Measurements from ENCODE around the gene PLXNA2. TPM values are rescaled to one million over a fixed set of nuclear protein-coding genes. Genes with fewer than 3 reads are reported as not detected.

Gene PLXNA2
- total RNA-seq, 1 experiment from 2014 or later, result 0.89 TPM

DNA sequence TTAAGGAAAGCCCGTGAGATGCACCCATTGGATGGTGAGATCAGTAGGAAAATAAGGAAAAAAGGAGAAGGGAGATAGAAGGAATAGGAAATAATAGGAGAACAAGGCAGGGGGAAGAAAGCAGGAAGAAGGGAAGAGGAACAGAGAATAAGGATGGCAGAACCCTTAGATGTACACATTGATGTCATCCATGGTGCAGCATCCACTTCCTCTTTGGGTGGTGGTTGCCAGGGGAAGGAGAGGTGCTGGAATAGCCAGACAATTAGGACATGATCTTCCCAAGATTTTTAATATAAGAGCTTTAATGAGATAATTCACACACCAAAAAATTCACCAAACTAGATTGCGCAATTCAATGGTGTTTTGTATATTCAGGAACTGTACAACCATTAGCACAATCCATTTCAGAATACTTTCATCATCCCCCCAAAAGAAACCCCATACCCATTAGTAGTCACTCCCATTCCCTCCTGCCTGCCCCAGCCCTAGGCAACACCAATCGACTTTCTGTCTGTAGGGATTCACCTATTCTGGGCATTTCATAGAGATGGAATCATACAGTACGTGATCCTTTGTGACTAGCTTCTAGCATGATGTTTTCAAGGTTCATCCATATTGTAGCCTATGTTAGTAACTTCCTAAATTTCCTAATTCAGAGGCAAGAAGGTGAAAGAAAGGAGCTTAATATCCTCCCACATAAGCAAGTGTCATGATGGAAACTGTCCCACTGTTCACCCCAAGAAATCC is 121.4 kb downstream of the PLXNA2 start:
- Histone ChIP-seq H3K4me2 (ENCODE audit: low read length) (no peak overlapping the region), H3K4me3 (replicated peaks in 1 of 2; ENCODE audit: low read depth in 1 of 2, low read length in 2 of 2) (no peak overlapping the region), H3K4me1 (ENCODE audit: control insufficient read depth in 1 of 2, insufficient read depth in 2 of 2, low read length in 2 of 2) (no peaks in the 10 kb centered on the region), H3K27me3 (ENCODE audit: insufficient read depth, low read length) (0 out of 2 replicates have a peak, but pooled peaks cover 4% of the 10 kb centered on the region), H3K27ac (ENCODE audit: low read depth, low read length) (no peak overlapping the region), H3K36me3 (ENCODE audit: control insufficient read depth in 1 of 2, insufficient read depth in 2 of 2, low read length in 2 of 2) (no peaks in the 10 kb centered on the region), H3K9ac (ENCODE audit: low read length) (no peak overlapping the region), H3K79me2 (ENCODE audit: insufficient read depth, low read length) (no peaks in the 10 kb centered on the region), H3K9me3 (ENCODE audit: control insufficient read depth in 1 of 2, insufficient read depth in 1 of 2, low read depth in 1 of 2, low read length in 2 of 2) (no peaks in the 10 kb centered on the region), H2AFZ (ENCODE audit: low read depth, low read length, poor library complexity, severe bottlenecking) (no peak overlapping the region), H4K20me1 (ENCODE audit: insufficient read depth) (no peaks in the 10 kb centered on the region), H3K9me2 (ENCODE audit: insufficient read depth) (no peaks in the 10 kb centered on the region)
- BruUV-seq (replicated peaks), result no TSS peak
- TF ChIP-seq CEBPB (IDR thresholded peaks at IDR 0.05; ENCODE audit: low read depth) (0 out of 2 replicates have a peak, but pooled peaks have one; percentile 25), ZNF274 (IDR thresholded peaks at IDR 0.05; ENCODE audit: low read depth, low read length) (no peak)
- ChIA-PET CTCF (interaction anchor here (2.4 kb wide), 1 partner anchor 9 kb away, joined by 13 read pairs; no protein-coding TSS in a partner anchor), RAD21 (ENCODE audit: low non-redundant PET in 1 of 2, low total read pairs in 2 of 2, uncharacterized antibody in 2 of 2, unreplicated experiment in 2 of 2) (no interaction called here), POLR2A (no interaction called here)
- no peak for ATAC-seq
- DNase-seq (ENCODE audit: low read depth, low spot score), result no peak
- intact Hi-C loops (cut with micrococcal nuclease), result no loop called here

DNA sequence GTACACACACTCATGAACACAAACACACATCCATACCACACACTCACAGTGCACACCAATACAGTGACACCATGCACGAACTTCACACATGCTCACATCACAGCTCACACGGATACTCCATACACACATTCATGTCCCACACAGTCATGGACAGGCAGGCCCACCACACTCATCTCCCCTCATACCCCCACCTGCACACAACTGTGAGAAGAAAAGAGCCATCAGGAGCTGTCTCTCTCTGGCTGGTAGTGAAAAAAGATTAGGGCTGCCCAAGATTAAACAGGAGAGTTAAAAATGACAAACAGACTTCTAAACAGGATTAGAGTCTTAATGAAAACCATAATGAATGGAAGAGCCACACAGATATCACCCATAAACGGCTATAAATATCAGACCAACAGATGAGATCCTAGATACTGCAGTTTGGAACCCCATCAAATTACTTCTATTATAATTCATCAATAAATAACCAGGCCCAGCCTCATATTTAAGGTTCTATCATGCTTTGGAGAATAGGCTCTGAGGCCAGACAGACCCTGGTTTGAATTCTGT is 122.3 kb downstream of the PLXNA2 start:
- intact Hi-C loops (cut with micrococcal nuclease), result no loop called here
- H4K20me1 ChIP-seq (ENCODE audit: insufficient read depth), result no peaks in the 10 kb centered on the region
- BruUV-seq (replicated peaks), result no TSS peak
- H3K4me2 ChIP-seq (ENCODE audit: low read length), result no peak overlapping the region
- H3K79me2 ChIP-seq (ENCODE audit: insufficient read depth, low read length), result no peaks in the 10 kb centered on the region
- H3K27me3 ChIP-seq (ENCODE audit: insufficient read depth, low read length), result 0 out of 2 replicates have a peak, but pooled peaks cover 4% of the 10 kb centered on the region
- ChIA-PET CTCF (no interaction called here), POLR2A (no interaction called here), RAD21 (ENCODE audit: low non-redundant PET in 1 of 2, low total read pairs in 2 of 2, uncharacterized antibody in 2 of 2, unreplicated experiment in 2 of 2) (no interaction called here)
- no peaks in the 10 kb centered on the region for H3K36me3 ChIP-seq (ENCODE audit: control insufficient read depth in 1 of 2, insufficient read depth in 2 of 2, low read length in 2 of 2)
- no peak overlapping the region for H2AFZ ChIP-seq (ENCODE audit: low read depth, low read length, poor library complexity, severe bottlenecking)
- DNase-seq (ENCODE audit: low read depth, low spot score) (no peak), ATAC-seq (no peak)
- no peak overlapping the region for H3K4me3 ChIP-seq (replicated peaks in 1 of 2; ENCODE audit: low read depth in 1 of 2, low read length in 2 of 2)
- H3K9me3 ChIP-seq (ENCODE audit: control insufficient read depth in 1 of 2, insufficient read depth in 1 of 2, low read depth in 1 of 2, low read length in 2 of 2), result no peaks in the 10 kb centered on the region
- H3K9ac ChIP-seq (ENCODE audit: low read length), result no peak overlapping the region
- no peak for TF ChIP-seq TCF7L2 (IDR thresholded peaks at IDR 0.05; ENCODE audit: borderline replicate concordance, extremely low read depth, insufficient read depth, insufficient read length)
- TF ChIP-seq POLR2AphosphoS5 (IDR thresholded peaks at IDR 0.05; ENCODE audit: low read depth, low read length), result no peak
- no peak for TF ChIP-seq FOSL1 (IDR thresholded peaks at IDR 0.05; ENCODE audit: low read depth)
- no peak for TF ChIP-seq ATF3 (IDR thresholded peaks at IDR 0.05)
- TF ChIP-seq CBX3 (IDR thresholded peaks at IDR 0.05; ENCODE audit: low read depth), result no peak
- no peak overlapping the region for H3K27ac ChIP-seq (ENCODE audit: low read depth, low read length)
- no peaks in the 10 kb centered on the region for H3K9me2 ChIP-seq (ENCODE audit: insufficient read depth)
- no peaks in the 10 kb centered on the region for H3K4me1 ChIP-seq (ENCODE audit: control insufficient read depth in 1 of 2, insufficient read depth in 2 of 2, low read length in 2 of 2)

All from HCT116 (cell line).